ENCODE data around the gene PAK5. TPM values are rescaled to one million over a fixed set of nuclear protein-coding genes. Genes with fewer than 3 reads are reported as not detected.

The PAK5 gene
- total and polyA plus RNA-seq, 9 of the 15 experiments (the other 6 are each of a cell fraction or from before 2014, with no cell fraction given): not detected

DNA sequence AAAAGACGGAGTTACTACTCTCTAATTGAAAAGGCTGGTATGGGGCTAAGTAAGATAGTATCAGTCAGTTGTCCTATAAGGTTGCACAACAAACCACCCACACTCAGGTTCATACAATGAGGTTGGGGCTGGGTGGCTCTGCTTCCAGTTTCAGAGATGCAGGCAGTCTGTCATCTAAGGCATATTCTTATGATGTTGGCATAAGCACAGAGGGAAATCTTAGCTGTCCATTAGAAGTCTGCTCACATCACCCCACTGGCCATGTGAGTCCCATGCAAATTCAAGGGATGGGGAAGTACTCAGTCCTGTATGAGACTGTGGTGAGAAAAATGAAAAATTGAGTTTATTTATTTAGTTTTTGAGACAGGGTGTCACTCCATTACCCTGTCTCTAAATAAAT lies 205.9 kb downstream of the PAK5 start:
- Histone ChIP-seq H2AFZ (ENCODE audit: low read depth, low read length) (no peak overlapping the region), H3K4me2 (ENCODE audit: insufficient read depth, low read length) (no peak overlapping the region), H3K4me1 (replicated peaks in 1 of 2; ENCODE audit: control insufficient read depth in 2 of 2, insufficient read depth in 2 of 2, low read length in 2 of 2) (no peaks in the 10 kb centered on the region), H4K20me1 (replicated peaks; ENCODE audit: control insufficient read depth, insufficient read depth, low read length) (no peaks in the 10 kb centered on the region), H3K27ac (ENCODE audit: extremely low read depth, low read depth, low read length) (no peak overlapping the region), H3K36me3 (ENCODE audit: control insufficient read depth, insufficient read depth, low read length) (no peaks in the 10 kb centered on the region), H3K9me1 (ENCODE audit: control insufficient read depth, insufficient read depth, low read length) (no peaks in the 10 kb centered on the region), H3K79me2 (ENCODE audit: control insufficient read depth, insufficient read depth, low read length) (no peaks in the 10 kb centered on the region), H3K4me3 (no peak overlapping the region), H3K9me3 (replicated peaks; ENCODE audit: control insufficient read depth, insufficient read depth, low read depth, low read length) (no peaks in the 10 kb centered on the region), H3K9ac (ENCODE audit: insufficient read depth in 1 of 2, low read depth in 2 of 2, low read length in 2 of 2) (no peak overlapping the region), H3K27me3 (ENCODE audit: control insufficient read depth in 2 of 2, insufficient read depth in 2 of 2, low read length in 2 of 2) (no peaks in the 10 kb centered on the region)
- no peak for TF ChIP-seq PPARD (CRISPR knock-in tag; IDR thresholded peaks at IDR 0.05)
- no peak for TF ChIP-seq HNRNPUL1 (IDR thresholded peaks at IDR 0.05; ENCODE audit: low read length)
- no peak for TF ChIP-seq FOXJ3 (CRISPR knock-in tag; IDR thresholded peaks at IDR 0.05)
- no peak for TF ChIP-seq HDGF (IDR thresholded peaks at IDR 0.05)
- TF ChIP-seq CC2D1A (IDR thresholded peaks at IDR 0.05): no peak
- TF ChIP-seq GATA2 (CRISPR knock-in tag; IDR thresholded peaks at IDR 0.05): no peak
- no peak for DNase-seq (ENCODE audit: extremely low read depth in 1 of 4, low spot score in 3 of 4)
- intact Hi-C loops (cut with micrococcal nuclease) (no loop called here), in situ Hi-C loops (cut with MboI) (no loop called here)
- WGBS (ENCODE audit: insufficient coverage, low coverage, missing lambda C conversion rate): no CpG with 5 or more reads among the region's 1 CpG
- no peak for ATAC-seq
- CTCF ChIA-PET (ENCODE audit: low intra/inter-chr PET ratio): no interaction called here
- FAIRE-seq: no peak
- no TSS peak for BruUV-seq (replicated peaks)
- POLR2A ChIA-PET: no interaction called here

DNA sequence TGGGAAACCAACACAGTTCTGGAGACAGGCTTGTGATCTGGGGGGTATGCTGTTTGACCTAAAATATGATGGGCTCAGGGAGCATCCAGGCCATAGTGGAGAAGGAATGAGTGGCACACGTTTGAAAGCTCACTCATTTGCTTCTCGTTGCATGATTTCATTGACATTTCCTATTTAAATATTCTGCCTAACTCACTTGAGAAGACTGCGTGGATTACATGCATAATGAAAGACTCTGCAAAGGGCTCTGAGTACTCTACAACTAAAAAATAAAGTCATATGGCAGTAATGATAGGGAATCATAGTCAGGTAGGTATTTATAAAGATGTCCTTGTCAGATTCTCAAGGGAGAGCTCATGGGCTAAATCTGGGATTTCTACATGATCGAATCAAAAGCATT lies 206.6 kb downstream of the PAK5 start:
- H3K4me2 ChIP-seq (ENCODE audit: insufficient read depth, low read length): no peak overlapping the region
- H3K27ac ChIP-seq (ENCODE audit: extremely low read depth, low read depth, low read length): no peak overlapping the region
- ATAC-seq (no peak), DNase-seq (ENCODE audit: extremely low read depth in 1 of 4, low spot score in 3 of 4) (no peak), FAIRE-seq (no peak)
- no peaks in the 10 kb centered on the region for H4K20me1 ChIP-seq (replicated peaks; ENCODE audit: control insufficient read depth, insufficient read depth, low read length)
- H3K9me3 ChIP-seq (replicated peaks; ENCODE audit: control insufficient read depth, insufficient read depth, low read depth, low read length): no peaks in the 10 kb centered on the region
- ChIA-PET CTCF (ENCODE audit: low intra/inter-chr PET ratio) (no interaction called here), POLR2A (no interaction called here)
- H3K27me3 ChIP-seq (ENCODE audit: control insufficient read depth in 2 of 2, insufficient read depth in 2 of 2, low read length in 2 of 2): no peaks in the 10 kb centered on the region
- H3K9me1 ChIP-seq (ENCODE audit: control insufficient read depth, insufficient read depth, low read length): no peaks in the 10 kb centered on the region
- BruUV-seq (replicated peaks): no TSS peak
- intact Hi-C loops (cut with micrococcal nuclease): no loop called here
- H3K9ac ChIP-seq (ENCODE audit: insufficient read depth in 1 of 2, low read depth in 2 of 2, low read length in 2 of 2): no peak overlapping the region
- H2AFZ ChIP-seq (ENCODE audit: low read depth, low read length): no peak overlapping the region
- in situ Hi-C loops (cut with MboI): no loop called here
- no peak overlapping the region for H3K4me3 ChIP-seq
- H3K79me2 ChIP-seq (ENCODE audit: control insufficient read depth, insufficient read depth, low read length): no peaks in the 10 kb centered on the region
- no peaks in the 10 kb centered on the region for H3K4me1 ChIP-seq (replicated peaks in 1 of 2; ENCODE audit: control insufficient read depth in 2 of 2, insufficient read depth in 2 of 2, low read length in 2 of 2)
- WGBS (ENCODE audit: insufficient coverage, low coverage, missing lambda C conversion rate): 0% methylated on average over 4 of the region's 4 CpGs
- no peaks in the 10 kb centered on the region for H3K36me3 ChIP-seq (ENCODE audit: control insufficient read depth, insufficient read depth, low read length)
- TF ChIP-seq THRAP3 (IDR thresholded peaks at IDR 0.05; ENCODE audit: borderline replicate concordance) (no peak), ZNF766 (CRISPR knock-in tag; conservative IDR thresholded peaks at IDR 0.05) (no peak), KDM1A (IDR thresholded peaks at IDR 0.05) (no peak), NUFIP1 (IDR thresholded peaks at IDR 0.05; ENCODE audit: partially characterized antibody) (no peak), HMGN3 (IDR thresholded peaks at IDR 0.05; ENCODE audit: borderline replicate concordance, extremely low read depth, insufficient read length, low read depth, low read length) (no peak), MCM7 (IDR thresholded peaks at IDR 0.05) (no peak), KHSRP (IDR thresholded peaks at IDR 0.05) (no peak), POLR3A (IDR thresholded peaks at IDR 0.05; ENCODE audit: borderline replicate concordance, extremely low read depth, insufficient read depth, insufficient read length) (no peak), CAMTA2 (CRISPR knock-in tag; conservative IDR thresholded peaks at IDR 0.05) (no peak)
- TF ChIP-seq, protein P1, sequence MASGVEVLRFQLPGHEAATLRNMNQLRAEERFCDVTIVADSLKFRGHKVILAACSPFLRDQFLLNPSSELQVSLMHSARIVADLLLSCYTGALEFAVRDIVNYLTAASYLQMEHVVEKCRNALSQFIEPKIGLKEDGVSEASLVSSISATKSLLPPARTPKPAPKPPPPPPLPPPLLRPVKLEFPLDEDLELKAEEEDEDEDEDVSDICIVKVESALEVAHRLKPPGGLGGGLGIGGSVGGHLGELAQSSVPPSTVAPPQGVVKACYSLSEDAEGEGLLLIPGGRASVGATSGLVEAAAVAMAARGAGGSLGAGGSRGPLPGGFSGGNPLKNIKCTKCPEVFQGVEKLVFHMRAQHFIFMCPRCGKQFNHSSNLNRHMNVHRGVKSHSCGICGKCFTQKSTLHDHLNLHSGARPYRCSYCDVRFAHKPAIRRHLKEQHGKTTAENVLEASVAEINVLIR (CRISPR knock-in tag; IDR thresholded peaks at IDR 0.05): no peak
- TF ChIP-seq, protein P2, sequence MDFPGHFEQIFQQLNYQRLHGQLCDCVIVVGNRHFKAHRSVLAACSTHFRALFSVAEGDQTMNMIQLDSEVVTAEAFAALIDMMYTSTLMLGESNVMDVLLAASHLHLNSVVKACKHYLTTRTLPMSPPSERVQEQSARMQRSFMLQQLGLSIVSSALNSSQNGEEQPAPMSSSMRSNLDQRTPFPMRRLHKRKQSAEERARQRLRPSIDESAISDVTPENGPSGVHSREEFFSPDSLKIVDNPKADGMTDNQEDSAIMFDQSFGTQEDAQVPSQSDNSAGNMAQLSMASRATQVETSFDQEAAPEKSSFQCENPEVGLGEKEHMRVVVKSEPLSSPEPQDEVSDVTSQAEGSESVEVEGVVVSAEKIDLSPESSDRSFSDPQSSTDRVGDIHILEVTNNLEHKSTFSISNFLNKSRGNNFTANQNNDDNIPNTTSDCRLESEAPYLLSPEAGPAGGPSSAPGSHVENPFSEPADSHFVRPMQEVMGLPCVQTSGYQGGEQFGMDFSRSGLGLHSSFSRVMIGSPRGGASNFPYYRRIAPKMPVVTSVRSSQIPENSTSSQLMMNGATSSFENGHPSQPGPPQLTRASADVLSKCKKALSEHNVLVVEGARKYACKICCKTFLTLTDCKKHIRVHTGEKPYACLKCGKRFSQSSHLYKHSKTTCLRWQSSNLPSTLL (IDR thresholded peaks at IDR 0.05): no peak
